GM18870 (cell line): ENCODE measurements around the gene RGS17.
"Not testable (repeated sequence)": the region's sequence is repeated elsewhere in the genome, so short reads cannot be mapped to it uniquely, and the experiment has no call there.

Experiments
- ATAC-seq: cut with Tn5 transposase; IDR thresholded peaks from one replicate; pipeline ENCODE4 v1.9.1; 2021; ENCODE audit warnings: moderate library complexity; ENCODE audit not compliant: unreplicated experiment

RGS17 gene

GRCh38 chr6:152999538-152999937 is 131.5 kb downstream of the RGS17 start:
- ATAC-seq = not testable (repeated sequence)

GRCh38 chr6:152993847-152994246 is 137.2 kb downstream of the RGS17 start:
- no peak for ATAC-seq

- no peak for ATAC-seq
Observed at GRCh38 chr6:152993431-152993830, 137.7 kb downstream of the RGS17 start.

- no peak for ATAC-seq
Observed at GRCh38 chr6:152986978-152987377, 144.1 kb downstream of the RGS17 start.

GRCh38 chr6:152985300-152985699 is 145.8 kb downstream of the RGS17 start:
- not testable (repeated sequence) for ATAC-seq

- ATAC-seq = peak; percentile 41
Observed at GRCh38 chr6:152984513-152984872, 146.6 kb downstream of the RGS17 start.

GRCh38 chr6:152983637-152984512 is 147.2 kb downstream of the RGS17 start:
- peak; percentile 18 for ATAC-seq

- ATAC-seq = peak; percentile 67
Observed at GRCh38 chr6:152982904-152983636, 148.0 kb downstream of the RGS17 start, which contains the start of gene FBXO5. Gene FBXO5, minus strand, starts transcription at chr6:152983041. Its CDS starts 82 bp downstream, at chr6:152982959.

GRCh38 chr6:152981989-152982903 is 148.8 kb downstream of the RGS17 start:
- ATAC-seq = no peak

GRCh38 chr6:152981219-152981618 is 149.9 kb downstream of the RGS17 start:
- ATAC-seq = no peak

- no peak for ATAC-seq
Observed at GRCh38 chr6:152980656-152981055, 150.4 kb downstream of the RGS17 start.

- no peak for ATAC-seq
Observed at GRCh38 chr6:152979116-152979515, 152.0 kb downstream of the RGS17 start.

- ATAC-seq = no peak
Observed at GRCh38 chr6:152978058-152978457, 153.0 kb downstream of the RGS17 start.

- no peak for ATAC-seq
Observed at GRCh38 chr6:152977556-152977955, 153.5 kb downstream of the RGS17 start.

- no peak for ATAC-seq
Observed at GRCh38 chr6:152976749-152977148, 154.3 kb downstream of the RGS17 start.

- peak; percentile 82 for ATAC-seq
Observed at GRCh38 chr6:152975204-152975915, 155.7 kb downstream of the RGS17 start.

- ATAC-seq = no peak
Observed at GRCh38 chr6:152973916-152974315, 157.2 kb downstream of the RGS17 start.

- no peak for ATAC-seq
Observed at GRCh38 chr6:152969688-152970418, 161.2 kb downstream of the RGS17 start.

GRCh38 chr6:152966168-152966894 is 164.8 kb downstream of the RGS17 start:
- ATAC-seq = not testable (repeated sequence)
